Measurements from ENCODE around the gene WIPI1.

The WIPI1 gene

DNA sequence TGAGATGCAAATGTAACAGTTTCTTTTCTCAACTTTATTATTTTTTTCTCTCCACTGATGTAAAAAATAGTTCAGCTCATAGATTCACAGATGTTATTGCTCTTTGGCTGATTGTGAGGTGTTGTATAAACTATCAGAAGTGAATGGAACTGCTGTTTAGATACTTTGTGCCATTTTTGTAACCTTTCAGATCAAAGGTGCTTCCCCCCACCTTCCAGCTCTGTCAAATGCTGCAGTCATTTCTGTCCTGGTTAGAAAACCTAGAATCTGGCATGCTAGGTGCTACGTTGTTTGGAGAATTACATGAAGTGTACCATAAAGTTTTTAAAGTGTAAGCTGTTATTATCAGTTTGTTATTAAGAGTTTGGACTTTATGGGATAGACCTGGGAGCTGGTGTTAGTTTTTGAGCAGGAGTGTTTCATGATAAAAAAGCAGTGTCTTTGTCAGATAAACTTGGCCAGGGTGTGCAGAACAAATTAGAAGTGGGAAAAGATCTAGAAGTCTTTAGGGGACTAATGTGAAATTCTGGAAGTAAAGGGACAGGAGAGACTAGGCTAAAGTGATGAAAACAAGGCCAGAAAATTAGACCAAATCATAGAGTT is 1.8 kb upstream of the WIPI1 start:
- DNase-seq, result no peak

DNA sequence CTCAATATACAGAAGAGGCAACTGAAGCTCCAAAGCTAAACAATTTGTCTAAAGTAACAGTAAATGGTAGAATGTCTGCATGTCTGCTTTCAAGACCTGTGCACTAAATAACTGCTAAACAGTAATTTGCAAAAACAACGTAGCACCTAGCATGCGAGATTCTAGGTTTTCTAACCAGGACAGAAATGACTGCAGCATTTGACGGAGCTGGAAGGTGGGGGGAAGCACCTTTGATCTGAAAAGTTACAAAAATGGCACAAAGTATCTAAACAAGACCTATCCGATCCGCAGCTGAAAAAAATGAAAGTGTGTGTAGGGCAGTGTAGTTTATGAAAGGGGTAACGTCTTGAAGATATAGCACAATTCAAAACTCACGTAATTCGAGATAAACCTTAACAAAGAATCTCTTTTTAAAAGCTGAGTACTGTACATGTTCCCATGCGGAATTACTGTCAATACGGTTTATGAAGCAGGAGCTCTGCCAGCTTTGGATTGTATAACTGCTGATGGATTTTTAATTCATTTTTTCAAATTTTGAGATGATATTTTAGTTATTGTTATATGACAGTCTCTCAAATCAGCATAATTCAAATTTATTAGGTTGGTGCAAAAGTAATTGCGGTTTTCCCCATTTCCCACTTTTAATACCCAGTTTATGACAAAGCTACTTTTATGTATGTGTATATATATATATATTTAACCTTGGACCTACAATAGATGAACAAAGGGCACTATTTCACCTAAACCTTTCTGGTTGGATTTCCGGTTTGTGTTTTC is 1.2 kb upstream of the WIPI1 start:
- no peak for DNase-seq

DNA sequence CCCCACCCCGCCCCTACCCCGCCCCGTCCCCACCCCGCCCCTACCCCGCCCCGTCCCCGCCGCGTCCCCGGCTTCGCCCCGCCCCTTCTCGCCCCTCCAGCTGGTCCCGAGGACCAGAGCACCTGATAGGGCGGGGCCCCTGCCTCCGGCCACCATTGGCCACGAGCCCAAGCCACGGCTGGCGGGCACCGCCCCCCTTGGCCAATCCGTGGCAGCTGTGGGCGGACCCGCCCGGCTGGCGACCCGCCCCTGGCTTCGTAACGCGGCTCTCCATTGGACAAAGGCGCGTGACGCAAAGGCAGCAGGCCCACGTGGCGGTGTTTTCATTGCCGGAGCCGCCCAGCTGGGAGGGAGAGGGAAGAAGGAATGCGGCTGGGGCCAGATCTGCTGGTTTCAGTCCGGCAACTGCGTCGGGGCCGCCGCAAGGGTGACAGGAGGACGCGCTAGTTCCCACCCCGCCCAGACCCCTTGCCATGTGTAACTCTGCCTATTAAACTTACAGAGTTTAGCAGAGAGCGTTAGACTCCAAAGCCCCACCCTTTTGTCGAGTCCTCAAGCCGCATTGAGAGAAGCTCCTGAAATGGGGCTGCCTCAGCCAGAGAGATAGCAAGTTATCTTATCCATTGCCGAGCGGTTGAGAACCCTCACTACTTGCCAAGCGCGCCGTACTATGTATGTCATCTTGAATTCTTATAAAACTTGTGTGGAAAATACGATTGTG is 403 bp upstream of the WIPI1 start:
- DNase-seq, result peak; percentile 98

DNA sequence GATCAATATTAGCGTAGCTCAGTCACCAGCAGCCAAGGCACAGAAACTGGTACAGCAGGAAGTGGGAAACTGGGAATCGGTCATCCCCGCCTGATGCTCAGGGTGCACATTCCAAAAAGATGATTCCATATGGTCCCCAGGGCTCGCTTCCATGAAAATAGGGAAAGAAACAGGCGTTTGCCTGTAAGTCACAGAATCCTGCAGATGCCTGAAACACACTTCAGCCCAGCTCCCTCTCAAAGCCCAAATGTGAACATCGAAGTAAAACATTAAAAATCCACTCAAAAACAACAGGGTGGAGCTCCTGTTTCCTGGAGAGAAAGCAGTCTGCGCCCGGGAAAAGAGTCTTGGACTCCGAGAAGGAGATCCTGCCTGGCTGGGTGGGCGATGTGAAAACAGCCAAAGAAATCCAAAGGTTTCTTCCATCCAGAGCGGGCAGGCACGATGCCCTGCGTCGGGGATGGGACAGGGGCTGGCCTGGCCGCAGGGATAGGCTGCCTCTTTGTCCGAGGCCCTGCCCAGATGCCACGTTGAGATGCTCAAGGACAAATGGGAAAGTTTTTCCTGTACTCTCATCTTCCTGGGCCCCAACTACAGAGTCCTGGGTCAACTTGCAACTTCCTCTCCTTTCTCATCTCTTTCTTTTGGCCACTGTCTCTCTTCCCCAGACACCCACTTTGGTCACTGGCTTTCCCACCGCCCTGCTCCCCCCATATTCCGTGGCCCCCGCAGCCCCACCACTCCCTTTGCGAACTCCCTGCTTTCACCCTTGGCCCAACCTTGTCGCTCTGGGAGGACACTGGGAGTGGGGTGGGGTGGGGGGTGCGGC is 743 bp downstream of the WIPI1 start:
- no peak for DNase-seq

DNA sequence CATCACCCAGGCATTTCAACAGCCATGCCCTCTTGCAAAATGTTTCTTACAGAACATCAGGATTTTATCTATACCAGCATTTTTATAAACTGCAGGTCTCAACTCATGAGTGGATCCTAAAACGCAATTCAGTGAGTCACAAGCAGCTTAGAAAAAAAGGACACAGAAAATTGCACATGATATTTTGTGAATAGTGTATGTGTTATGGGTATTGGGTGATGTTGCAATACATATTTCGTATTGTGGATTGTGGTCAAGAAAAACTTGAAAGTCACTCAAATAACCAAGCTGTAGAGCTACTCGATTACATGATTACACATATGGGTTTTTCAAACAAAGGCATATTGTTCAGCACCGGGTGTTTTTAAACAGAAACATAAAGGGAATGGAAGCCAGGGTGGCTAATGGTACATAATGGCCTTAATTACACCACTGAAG is 1.4 kb downstream of the WIPI1 start:
- no peak for DNase-seq

DNA sequence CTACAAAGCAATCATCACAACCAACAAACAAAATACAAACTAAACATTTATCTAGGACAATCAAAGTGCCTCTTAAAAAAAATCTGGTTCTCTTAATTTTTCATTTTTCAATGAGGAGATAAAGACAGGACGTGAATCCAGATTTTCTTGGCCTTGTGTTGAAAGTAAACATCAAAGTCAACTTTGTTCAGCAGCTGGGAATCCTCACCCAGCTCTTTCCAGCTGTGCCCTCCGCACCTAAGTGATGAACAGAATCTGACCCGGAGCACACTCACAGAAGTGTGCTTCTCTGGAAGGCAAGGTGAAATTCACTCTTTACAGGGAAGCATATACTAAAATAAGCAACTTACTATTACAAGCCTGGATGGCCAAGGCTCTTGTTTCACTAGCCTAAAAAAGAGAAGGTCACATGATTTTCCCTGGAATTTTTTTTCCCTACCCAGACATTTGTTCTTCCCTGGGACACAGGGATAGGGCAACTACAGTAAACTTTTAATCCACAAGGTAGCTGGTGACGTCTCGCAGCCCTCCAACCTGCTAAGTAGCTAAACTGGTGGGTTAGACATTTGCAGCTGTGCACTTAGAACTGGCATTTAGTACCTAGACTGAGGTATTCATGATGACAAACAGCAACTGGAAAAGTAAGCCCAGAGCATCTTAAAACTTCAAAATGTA is 3.2 kb downstream of the WIPI1 start:
- no peak for DNase-seq

DNA sequence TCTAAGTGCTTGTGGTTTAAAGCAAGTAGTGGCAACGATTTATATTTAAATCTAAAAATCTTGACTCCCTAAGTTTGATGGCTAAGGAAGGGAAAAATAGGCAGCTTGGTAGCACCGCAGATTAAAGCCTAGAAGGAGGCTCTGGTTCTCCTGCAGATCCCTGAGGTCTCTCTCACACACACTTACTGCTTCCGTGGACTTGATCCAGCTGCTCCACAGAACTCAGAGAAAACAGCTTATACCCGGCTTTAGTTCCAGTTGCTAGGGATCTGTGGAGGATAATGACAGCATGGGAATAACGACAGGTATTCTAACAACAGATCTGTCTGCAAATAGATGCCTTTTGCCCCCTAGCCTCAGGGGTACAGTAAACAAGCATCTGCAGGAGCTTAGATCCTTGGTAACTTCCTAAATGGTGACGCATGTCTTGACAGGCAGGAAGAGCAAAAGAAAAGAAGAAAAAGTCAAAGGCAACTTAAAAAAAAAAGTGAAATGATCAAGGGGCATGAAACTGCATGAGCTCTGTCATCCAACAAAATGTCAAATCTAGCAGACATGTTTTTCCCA is 4.5 kb downstream of the WIPI1 start:
- no peak for DNase-seq

DNA sequence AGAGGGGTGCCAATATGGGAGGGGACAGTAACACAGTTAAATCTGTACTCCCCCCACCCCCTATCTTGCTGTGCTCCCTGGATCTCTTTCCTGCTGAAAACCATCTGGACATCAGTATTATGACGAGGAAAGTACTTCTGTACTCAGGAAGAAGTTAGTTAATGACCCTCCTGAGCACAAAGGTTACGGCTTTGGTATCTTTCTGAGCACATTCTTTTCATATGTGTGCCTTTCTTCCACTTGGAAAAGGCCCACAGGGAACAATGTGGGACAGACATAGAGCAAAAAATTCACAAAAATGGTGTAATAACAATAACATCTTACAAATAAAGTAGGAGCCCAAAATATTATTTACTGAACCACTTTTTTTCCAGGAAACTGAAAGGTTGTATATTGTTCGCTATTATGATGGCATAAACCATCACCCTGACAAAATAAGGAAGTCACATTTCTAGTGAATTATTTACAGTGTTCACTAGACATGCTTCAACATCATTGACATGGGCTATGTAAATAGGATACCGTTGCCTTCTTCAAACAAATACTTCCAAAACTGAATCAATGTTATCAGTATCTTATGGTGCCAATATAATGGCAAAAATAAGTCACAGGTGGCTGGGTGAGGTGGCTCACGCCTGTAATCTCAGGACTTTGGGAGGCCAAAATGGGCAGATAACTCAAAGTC is 5.5 kb downstream of the WIPI1 start:
- DNase-seq, result no peak

DNA sequence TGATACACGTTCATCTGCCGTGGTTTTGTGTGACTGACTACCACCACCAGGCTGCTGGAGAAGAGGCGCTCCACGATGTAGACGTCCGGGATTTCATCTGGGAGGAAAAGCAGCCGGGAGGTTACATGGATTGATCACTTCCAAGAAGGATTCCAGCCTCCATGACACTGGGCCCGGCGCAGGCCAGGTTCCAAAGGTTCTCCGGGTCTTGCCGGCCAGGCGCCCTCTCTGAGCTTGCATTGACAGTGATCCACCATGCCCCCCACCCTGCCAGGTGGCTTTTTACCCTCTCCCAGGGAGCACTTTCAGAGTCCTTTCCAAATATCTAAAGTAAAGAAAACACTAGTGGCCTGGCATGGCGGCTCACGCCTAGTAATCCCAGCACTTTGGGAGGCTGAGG is 6.5 kb downstream of the WIPI1 start:
- DNase-seq, result no peak

DNA sequence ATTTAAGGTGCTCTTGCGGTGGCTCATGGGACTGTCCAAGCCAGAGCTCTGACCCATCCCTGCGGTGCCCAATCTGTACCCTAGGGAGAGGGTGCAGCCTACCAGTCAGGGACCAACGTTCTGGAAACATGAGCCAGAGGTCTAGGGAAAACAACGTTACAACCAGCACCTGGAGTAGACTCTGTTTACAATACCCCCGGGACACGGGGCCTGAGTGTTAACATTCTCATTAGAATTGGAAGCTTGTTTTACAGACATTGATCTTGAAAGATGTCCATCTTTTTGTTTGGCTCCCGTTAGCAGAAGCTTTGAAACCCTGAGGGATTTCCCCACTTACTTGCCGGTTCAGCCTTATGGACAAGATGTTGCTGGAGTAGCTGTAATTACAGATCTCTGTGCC is 6.9 kb downstream of the WIPI1 start:
- DNase-seq, result no peak

DNA sequence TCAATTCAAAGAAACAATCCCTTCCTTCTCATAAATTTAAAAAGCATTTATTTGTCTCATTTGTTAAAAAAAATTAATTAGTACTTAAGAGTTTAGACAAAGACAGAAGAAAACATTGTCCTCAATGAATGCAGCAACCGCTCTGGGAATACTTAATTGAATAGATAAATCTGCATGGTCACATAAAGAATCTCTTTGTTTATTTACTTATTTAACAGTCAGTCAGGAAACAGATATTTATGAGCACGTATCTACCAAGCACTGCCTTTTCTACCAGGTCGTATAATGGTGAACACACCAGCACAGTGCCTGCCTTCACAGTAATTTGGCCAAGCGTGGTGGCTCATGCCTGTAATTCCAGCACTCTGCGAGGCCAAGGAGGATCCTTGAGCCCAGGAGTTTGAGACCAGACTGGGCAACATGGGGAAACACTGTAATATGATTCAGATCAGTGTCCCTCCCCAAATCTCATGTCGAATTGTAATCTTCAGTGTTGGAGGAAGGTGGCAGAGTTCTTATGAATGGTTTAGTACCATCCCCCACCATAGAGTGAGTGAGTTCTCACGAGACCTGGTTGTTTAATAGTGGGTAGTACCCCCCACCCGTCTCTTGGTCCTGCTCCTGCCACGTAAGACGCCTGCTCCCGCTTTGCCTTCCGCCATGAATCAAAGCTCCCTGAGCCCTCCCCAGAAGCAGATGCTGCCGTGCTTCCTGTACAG is 8.1 kb downstream of the WIPI1 start:
- no peak for DNase-seq

DNA sequence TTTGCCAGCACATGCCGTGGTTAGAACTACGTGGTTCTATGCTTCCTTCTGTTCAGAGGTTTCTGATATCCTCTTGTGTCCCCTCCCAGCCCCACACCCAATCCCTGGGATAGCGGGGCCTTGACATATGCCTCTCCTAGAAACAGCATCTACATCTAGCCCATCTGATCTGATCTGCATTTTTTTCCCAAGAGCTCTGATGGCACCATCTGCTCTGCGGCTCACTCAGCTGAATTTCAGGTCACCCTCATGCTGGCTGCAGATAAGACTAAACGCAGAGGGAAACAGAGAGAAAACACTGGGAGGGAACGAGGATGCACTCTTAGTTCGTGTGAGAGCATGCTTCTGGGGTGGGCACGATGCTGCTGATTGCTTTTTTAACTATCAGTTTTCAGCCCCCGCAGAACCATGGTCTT is 10.7 kb downstream of the WIPI1 start:
- no peak for DNase-seq

DNA sequence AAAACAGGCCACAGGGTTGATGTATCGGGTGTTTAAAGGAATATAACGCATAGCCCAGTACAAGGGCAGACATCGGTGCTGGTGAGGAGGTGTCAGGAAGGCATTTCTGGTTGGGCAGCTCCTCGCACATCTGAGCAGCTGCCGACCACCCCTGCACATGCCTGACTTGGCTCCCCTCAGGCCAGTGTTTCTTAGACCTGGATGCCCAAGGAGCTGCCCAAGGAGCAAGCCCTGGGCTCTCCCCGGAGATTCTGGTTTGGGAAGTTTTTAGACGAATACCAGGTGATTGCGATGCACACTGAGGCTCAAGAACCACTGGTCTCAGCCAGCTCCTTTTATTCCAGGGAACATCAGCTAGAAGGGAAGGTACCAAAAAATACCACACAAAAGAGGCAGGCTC is 11.6 kb downstream of the WIPI1 start:
- no peak for DNase-seq

DNA sequence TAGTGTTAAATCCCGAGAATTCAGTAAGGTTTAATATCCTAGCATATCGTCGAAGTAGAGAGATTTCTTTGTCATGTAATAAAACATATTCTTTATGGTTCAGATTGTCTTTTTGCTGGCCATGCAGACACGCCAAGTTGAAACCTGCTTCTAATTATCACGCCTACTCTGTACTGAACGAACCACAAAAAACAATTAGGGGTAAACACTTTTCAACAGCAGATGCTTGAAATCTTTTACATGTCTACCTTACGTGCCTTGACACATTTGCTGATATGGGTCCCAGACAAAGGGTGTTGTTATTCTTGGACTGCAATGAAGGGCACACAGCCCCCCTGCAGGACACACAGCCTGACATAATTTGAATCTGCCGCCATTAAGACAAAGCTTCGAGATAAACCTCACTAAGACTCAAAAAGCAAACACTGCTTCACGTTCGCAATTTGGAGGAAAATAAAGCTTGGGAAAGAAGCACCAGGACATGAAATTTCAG is 13.3 kb downstream of the WIPI1 start:
- DNase-seq, result no peak

DNA sequence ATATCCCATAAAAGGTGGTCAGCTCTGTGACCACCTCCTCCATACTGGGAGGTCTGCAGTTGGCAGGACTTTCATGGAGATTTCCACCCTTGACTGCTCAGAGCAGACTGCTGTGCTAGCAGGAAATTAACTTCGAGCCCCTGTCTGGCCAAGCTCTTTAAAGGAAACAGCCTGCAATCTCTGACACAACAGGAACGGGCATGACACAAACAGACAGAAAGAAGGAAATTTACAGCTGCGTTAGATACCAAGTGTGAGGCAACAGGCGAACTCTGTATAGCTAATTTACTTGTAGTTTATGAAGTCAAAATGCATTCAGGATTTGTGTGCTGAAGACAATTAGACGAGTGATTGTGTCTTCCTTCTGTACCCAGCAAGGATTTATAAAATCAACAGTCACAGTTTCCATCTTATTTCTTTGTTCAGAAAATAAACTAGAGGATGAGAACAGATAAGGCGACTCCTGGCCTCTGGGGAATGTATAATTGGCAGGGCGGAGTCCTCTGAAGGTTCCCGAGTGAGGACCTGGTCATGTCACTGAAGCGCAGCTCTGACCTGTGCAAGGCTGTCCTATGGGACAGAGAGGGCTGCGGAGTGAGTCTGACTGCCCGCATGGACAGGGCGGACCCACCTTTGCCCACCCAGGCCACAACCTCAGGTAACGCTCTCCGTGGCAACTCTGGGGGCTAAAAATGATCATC is 16.1 kb downstream of the WIPI1 start:
- no peak for DNase-seq

DNA sequence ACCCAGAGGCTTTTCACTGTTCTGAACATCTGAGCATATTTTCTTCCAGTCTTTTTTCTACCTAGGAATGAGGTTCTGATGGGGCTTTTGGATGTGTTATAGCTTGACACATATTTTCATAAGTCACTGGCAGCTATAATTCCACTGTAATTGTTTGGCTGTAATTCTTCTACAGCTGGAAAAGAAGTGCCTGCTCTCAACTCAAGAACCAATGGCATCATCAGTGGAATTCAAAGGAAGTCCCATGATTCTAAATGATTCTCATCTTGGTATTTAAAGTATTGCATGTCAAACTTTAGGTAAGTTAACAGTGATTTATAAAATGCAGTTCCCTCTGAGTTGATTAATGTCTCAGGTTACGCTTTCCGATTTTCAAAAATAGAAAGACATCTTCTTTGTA is 16.8 kb downstream of the WIPI1 start:
- DNase-seq, result no peak

DNA sequence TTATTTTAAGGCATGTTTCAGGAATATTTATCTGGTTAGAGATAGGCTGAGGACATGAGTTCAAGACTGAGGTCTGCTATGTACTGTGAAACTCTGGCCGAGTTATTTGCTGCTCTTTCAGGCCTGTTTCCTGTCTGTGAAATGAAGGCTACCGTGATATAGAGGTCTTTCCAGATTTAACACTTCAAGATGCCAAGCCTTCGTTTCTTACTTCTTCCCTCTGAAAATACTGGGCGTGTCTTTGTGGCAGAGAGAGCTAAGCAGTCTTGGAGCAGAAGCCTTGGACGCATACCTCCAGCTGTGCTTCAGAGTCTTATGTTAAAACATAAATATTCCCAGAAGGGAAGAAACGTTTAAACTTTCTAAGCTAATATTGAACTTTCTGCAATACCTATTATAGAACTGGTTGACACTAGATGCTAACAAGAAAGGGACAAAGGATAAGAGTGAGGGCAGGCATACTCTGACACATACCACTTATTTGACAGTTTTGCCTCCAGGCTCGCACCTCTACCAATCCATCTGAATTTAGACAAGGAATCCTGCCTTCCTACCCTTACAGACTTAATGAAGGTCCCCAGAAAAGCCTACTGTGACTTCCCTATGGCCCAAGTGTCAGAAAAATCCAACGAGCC is 17.5 kb downstream of the WIPI1 start:
- no peak for DNase-seq

DNA sequence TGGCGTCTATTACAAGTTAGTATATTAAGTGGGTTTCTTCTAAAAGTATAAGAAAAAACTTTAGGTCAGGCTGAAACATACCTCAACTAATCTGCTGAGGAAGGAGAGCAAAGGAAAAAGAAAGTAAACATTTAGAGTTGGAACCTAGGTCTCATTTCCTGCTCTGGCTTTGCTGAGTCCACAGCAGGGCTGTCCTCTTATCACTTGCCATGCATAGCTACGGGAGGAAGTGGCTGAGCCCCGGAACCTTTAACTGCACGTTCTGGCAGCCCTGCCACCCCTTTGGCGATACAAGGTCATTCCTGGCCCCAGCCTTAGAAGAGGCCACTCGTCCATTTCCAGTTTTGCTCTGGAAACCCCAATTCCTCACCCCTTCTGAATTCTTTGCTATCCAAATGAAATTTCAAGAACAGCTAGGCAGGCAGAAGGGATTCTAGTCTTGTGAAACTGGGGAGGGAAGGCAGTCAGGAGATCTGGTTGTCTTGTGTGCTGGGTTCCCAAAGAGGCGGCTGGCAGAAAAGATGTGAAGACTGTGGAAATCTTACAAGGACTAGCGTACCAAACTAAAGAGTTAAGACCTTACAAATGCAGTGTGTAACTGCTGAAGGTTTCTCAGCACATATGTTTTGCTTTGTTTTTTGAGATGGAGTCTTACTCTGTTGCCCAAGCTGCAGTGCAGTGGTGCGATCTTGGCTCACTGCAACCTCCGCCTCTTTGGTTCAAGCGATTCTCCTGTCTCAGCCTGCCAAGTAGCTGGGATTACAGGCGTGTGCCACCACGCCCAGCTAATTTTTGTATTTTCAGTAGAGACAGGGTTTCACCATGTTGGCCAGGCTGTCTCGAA is 19.1 kb downstream of the WIPI1 start:
- DNase-seq, result peak; percentile 50
